Neural progenitor cell (in vitro differentiated cells): Measurements from ENCODE around the gene CRIP1.

Experiments used
- CTCF ChIP-seq: fragments of 200-600 bp; sonication (generic); IDR thresholded peaks from 2 replicates; pipeline ENCODE4 v1.5.1; 2017; ENCODE audit warnings: antibody characterized with exemption, mild to moderate bottlenecking
- EZH2 ChIP-seq: fragments of 200-600 bp; sonication (generic); IDR thresholded peaks from 2 replicates; pipeline ENCODE4 v1.6.1; 2017; ENCODE audit warnings: antibody characterized with exemption, mild to moderate bottlenecking, moderate library complexity
- EZH2phosphoT487 ChIP-seq: fragments of 200-600 bp; sonication (generic); IDR thresholded peaks from 2 replicates; pipeline ENCODE4 v1.6.1; 2017; ENCODE audit warnings: antibody characterized with exemption

GRCh38 chr14:105487986-105488777 is 1.5 kb downstream of the CRIP1 start:
- TF ChIP-seq CTCF (no peak), EZH2phosphoT487 (no peak), EZH2 (no peak)
